HepG2 (cell line): Measurements from ENCODE around the gene LTK. TPM values are rescaled to one million over a fixed set of nuclear protein-coding genes. Genes with fewer than 3 reads are reported as not detected.

Experiments used
- AFF4 ChIP-seq: sonication (generic); formaldehyde crosslinking; IDR thresholded peaks from 2 replicates; pipeline ENCODE4 v1.4.0; 2020; ENCODE audit warnings: missing genetic modification reagents
- CHCHD3 ChIP-seq: sonication (generic); formaldehyde crosslinking; IDR thresholded peaks from 2 replicates; pipeline ENCODE4 v1.8.0; 2022; ENCODE audit warnings: mild to moderate bottlenecking, missing genetic modification reagents, moderate library complexity
- HNF4A ChIP-seq: sonication (generic); formaldehyde crosslinking; IDR thresholded peaks from 2 replicates; pipeline ENCODE4 v1.4.0; 2020; ENCODE audit warnings: missing genetic modification reagents
- KMT2B ChIP-seq: IDR thresholded peaks from 2 replicates; pipeline ENCODE4 v1.6.1; 2016; ENCODE audit warnings: missing genetic modification reagents, missing compliant biosample characterization
- NCOR1 ChIP-seq: fragments of 200-600 bp; sonication (generic); IDR thresholded peaks from 2 replicates; pipeline ENCODE4 v1.7.0; 2017; ENCODE audit warnings: antibody characterized with exemption, low read length, borderline replicate concordance
- SNAI1 ChIP-seq: sonication (generic); formaldehyde crosslinking; IDR thresholded peaks from 2 replicates; pipeline ENCODE4 v1.5.0; 2020; ENCODE audit warnings: mild to moderate bottlenecking, missing genetic modification reagents, borderline replicate concordance
- SUZ12 ChIP-seq: fragments of 150-350 bp; IDR thresholded peaks from 2 replicates; pipeline ENCODE4 v1.6.1; 2014; ENCODE audit warnings: low read depth, low read length
- THAP11 ChIP-seq: IDR thresholded peaks from 2 replicates; pipeline ENCODE4 v1.6.1; 2016; ENCODE audit warnings: missing biosample characterization, missing genetic modification reagents
- ZBTB25 ChIP-seq: IDR thresholded peaks from 2 replicates; pipeline ENCODE4 v1.6.1; 2018; ENCODE audit warnings: missing genetic modification reagents
- ZFP37 ChIP-seq: sonication (generic); formaldehyde crosslinking; IDR thresholded peaks from 2 replicates; pipeline ENCODE4 v1.4.0; 2020; ENCODE audit warnings: missing genetic modification reagents, borderline replicate concordance
- ZNF230 ChIP-seq: sonication (generic); formaldehyde crosslinking; IDR thresholded peaks from 2 replicates; pipeline ENCODE4 v1.4.0; 2020; ENCODE audit warnings: mild to moderate bottlenecking, missing genetic modification reagents
- ZNF256 ChIP-seq: sonication (generic); formaldehyde crosslinking; conservative IDR thresholded peaks from 2 replicates; pipeline ENCODE4 v1.4.0; 2020; ENCODE audit warnings: missing genetic modification reagents
- ZNF281 ChIP-seq: sonication (generic); formaldehyde crosslinking; IDR thresholded peaks from 2 replicates; pipeline ENCODE4 v1.4.0; 2020; ENCODE audit warnings: missing genetic modification reagents, borderline replicate concordance
- ZNF44 ChIP-seq: sonication (generic); formaldehyde crosslinking; IDR thresholded peaks from 2 replicates; pipeline ENCODE4 v1.5.1; 2020; ENCODE audit warnings: mild to moderate bottlenecking, missing genetic modification reagents
- ZNF513 ChIP-seq: sonication (generic); formaldehyde crosslinking; conservative IDR thresholded peaks from 2 replicates; pipeline ENCODE4 v1.5.0; 2020; ENCODE audit warnings: missing genetic modification reagents
- ZNF747 ChIP-seq: sonication (generic); formaldehyde crosslinking; IDR thresholded peaks from 2 replicates; pipeline ENCODE4 v1.8.1; 2023; ENCODE audit warnings: missing genetic modification reagents, mild to moderate bottlenecking, borderline replicate concordance
- polyA plus RNA-seq, 8 experiments: library from polyadenylated mRNA; depleted of rRNA in 3 of 8; stranded (reverse) in 7 of 8; unstranded in 1 of 8; fragments of >200 nt; fragmentation: Illumina TruSeq in 4 of 8; extraction: Trizol in 4 of 8; gene quantifications; 2 replicates each; pipeline versions ENCODE4 v1.2.1 to v1.2.3, GENCODE V29; 2011 to 2016; ENCODE audit warnings: low read depth in 4 of 8, missing spikeins in 1 of 8, mixed read lengths in 1 of 8; ENCODE audit not compliant: insufficient read depth in 1 of 8
- total RNA-seq, 5 experiments: library from RNA; depleted of rRNA; stranded (reverse); fragments of >200 nt; fragmentation: Illumina TruSeq; extraction: Trizol; gene quantifications; 2 replicates each; pipeline ENCODE4 v1.2.3, GENCODE V29; 2016; ENCODE audit warnings: low read depth in 1 of 5

Gene LTK
- total and polyA plus RNA-seq, 2 of the 13 experiments (the other 11 are each of a cell fraction or from before 2014, with no cell fraction given): 0.01 TPM; not detected in 1

- TF ChIP-seq ZNF747 (CRISPR knock-in tag) (no peak), NCOR1 (0 out of 2 replicates have a peak, but pooled peaks have one; percentile 42), ZNF513 (CRISPR knock-in tag) (no peak), THAP11 (CRISPR knock-in tag) (no peak), ZFP37 (no peak), CHCHD3 (CRISPR knock-in tag) (no peak), SNAI1 (no peak), KMT2B (no peak), ZNF230 (no peak), SUZ12 (no peak), AFF4 (CRISPR knock-in tag) (no peak), ZNF44 (no peak), ZNF281 (peak; percentile 91), HNF4A (CRISPR knock-in tag) (peak; percentile 75), ZBTB25 (CRISPR knock-in tag) (no peak), ZNF256 (CRISPR knock-in tag) (no peak)
Measured at GRCh38 chr15:41517895-41518449, 4.3 kb upstream of the LTK start (continued).
